NCI-H82 treated with DMSO at 0.1 percent for 48 hours (cell line): ENCODE results near the gene RNF125.

ENCODE experiments used
- DNase-seq: peaks from one replicate; lab custom pipeline; 2025; ENCODE audit not compliant: unreplicated experiment; lab: John Stamatoyannopoulos, UW

RNF125 gene

DNA sequence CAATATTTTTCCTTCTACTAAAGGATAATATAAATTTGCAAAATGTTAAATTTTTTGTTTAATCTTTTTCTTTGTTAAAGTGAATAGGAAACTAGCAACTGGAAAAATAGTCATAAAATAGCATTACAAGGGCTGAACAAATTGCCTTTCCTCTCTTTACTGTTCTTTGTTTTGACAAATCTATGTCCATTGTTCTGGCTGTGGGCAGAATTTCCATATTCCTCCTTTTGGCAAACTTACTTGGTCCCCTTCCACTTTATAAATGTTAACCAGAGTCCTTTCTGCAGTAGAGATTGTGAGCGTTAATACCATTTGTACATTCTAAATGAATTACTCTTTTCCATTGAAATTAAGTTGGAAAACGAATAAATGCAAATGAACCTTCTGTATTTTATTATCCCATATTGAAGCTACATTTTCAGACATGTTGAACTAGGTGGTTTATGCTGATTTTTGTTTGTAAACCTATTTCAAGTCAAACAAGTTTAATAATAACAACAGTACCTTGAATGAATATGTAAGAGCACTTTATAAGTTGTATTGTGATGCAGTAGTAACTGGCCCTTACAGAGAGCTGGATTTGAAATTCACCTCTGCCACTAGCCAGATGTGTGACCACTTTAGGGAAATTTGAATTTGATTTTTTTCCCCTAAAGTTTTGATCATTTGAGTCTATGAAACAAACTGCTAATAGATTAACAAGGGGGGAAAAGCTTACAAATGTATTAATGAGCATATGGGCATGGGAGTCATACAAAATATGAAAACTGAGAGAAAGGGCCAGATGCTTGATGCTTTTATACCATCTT, 3.3 kb downstream of the RNF125 start:
- no peak for DNase-seq

- no peak for DNase-seq
These were observed 7.1 kb downstream of the RNF125 start for GRCh38 chr18:32025744-32026143.

- DNase-seq: no peak
These were observed 8.0 kb downstream of the RNF125 start for GRCh38 chr18:32026491-32027086.

DNA sequence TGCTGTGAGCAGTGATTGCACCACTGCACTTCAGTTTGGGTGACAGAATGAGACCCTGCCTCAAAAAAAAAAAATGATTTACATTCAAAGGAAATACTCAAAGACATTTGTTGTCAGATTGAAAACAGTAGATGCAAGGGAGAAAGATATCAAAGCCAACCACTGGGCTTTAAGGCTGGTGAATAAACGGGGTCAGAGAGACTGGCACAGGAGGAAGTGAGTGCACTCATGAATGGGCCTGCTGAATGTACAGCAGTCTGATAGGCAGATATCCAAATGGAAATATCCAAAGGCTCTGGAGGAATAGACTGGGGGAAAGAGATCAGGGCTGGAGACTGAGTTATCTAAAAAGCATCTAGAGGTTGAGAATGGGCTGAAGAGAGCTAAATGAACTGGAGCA, 10.9 kb downstream of the RNF125 start:
- no peak for DNase-seq

GRCh38 chr18:32032609-32033008, 14.0 kb downstream of the RNF125 start:
- DNase-seq: no peak

DNA sequence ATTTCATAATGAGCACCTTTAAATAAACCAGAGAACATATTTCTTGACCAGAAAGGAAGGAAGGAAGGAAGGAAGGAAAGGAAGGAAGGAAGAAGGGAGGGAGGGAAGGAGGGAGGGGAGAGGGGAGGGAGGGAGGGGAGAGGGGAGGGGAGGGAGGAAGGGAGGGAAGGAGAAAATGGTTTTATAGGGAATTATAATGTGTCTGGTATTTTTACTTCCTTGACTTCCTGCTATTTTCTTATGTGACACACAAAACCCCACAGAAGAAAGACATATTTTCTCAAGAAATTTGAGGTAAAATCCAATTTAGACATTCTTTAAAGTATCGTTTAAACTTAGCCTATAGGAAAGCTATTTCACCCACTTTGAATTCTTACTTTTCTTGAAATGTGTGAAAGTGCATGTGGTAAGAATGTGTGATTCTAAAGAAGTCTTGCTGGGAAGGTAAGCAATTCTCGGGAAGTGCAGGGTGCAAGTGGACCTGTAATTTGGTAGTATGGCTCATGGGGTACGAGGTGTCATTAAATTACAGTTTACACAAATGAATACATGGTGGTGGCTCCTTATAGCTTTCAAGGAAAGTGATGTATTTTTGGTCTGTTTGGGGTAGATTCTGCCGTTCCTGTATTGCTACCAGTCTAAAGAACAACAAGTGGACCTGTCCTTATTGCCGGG, 18.0 kb downstream of the RNF125 start:
- DNase-seq: no peak

- no peak for DNase-seq
These were observed 19.0 kb downstream of the RNF125 start for GRCh38 chr18:32037616-32038015.

GRCh38 chr18:32040936-32041335, 22.3 kb downstream of the RNF125 start:
- no peak for DNase-seq

GRCh38 chr18:32042337-32042736, 23.7 kb downstream of the RNF125 start:
- no peak for DNase-seq

- DNase-seq: no peak
These were observed 30.0 kb downstream of the RNF125 start for GRCh38 chr18:32048507-32049091.

DNA sequence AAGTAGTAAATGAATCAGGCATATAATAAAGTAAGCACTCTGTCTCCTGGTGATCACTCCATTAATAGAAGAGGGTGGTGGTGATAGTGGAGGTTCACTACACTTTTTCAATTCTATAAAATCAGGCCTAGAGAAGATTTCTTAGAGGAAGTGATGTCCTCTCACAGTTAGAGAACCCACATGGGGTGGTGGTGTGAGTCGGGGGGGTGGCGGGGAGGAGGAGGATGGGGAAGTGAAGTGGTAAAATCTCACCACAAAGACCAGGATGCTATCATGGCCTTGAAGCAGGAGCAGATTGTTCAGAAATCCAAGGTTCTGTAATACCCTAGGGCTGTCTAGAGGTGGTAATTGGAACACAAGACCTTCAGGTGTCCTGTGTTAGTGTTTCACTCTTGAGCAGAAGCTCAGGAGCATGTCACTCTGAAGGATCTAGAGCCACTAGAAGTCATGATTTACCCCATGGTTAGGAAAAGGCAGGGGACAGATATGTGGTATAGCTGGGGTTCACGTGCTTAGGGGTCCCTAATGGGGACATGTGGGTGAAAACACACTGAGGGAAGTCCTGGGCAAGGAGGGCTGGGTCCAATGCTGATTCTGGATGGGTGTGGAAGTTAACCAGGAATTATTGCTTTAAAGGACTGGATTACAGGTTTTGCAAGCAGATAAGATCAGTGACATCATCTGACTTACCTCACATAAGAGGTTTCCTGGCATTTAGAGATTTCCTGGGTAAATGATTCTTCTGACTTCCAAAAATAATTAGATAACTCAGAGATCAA, 31.0 kb downstream of the RNF125 start:
- no peak for DNase-seq

GRCh38 chr18:32056613-32057358, 38.2 kb downstream of the RNF125 start:
- DNase-seq: no peak

DNA sequence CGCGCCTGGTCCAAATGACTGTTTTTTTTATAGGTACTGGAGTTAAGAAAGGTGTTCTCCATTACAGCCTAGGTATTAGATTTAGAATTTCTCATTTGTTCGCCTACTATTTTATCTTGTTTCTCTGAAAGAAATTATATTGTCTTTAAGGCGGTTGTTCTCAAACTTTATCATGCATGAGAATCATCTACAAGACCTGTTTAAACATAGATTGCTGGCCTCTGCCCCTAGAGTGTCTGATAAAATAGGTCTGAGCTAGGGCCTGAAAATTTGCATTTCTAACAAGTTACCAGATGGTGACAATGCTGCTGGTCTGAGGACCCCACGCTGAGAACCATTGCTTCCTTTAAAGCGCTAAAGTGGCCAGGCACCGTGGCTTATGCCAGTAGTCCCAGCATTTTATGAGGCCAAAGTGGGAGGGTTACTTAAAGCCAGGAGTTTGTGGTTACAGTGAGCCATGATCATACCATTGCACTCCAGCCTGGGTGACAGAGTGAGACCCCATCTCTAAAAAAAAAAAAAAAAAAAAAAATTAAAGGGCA, 39.1 kb downstream of the RNF125 start:
- no peak for DNase-seq

DNA sequence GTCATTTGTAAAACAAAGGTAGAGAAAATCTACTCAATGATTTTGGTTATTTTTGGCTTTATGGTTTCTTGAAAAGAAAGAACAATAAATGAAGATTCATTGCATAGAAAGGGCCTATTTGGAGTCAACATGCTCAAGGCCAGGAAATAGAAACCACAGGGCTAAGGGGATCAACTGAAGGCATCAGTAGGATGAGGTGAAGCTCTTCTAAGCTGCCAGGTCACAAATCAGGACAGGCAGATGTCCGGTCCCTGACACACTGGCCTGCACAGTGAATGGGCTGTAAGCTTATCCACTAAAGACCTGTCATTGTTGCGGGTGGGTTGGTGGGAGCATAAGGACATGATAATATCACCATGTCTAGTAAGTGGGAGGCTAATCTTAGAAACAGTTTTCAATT, 41.4 kb downstream of the RNF125 start:
- DNase-seq: no peak

- DNase-seq: no peak
These were observed 48.9 kb downstream of the RNF125 start for GRCh38 chr18:32067375-32068167.

GRCh38 chr18:32072321-32072720, 53.7 kb downstream of the RNF125 start:
- DNase-seq: no peak

GRCh38 chr18:32074206-32074605, 55.6 kb downstream of the RNF125 start:
- no peak for DNase-seq

- DNase-seq: no peak
These were observed 60.2 kb downstream of the RNF125 start for GRCh38 chr18:32078845-32079244.

DNA sequence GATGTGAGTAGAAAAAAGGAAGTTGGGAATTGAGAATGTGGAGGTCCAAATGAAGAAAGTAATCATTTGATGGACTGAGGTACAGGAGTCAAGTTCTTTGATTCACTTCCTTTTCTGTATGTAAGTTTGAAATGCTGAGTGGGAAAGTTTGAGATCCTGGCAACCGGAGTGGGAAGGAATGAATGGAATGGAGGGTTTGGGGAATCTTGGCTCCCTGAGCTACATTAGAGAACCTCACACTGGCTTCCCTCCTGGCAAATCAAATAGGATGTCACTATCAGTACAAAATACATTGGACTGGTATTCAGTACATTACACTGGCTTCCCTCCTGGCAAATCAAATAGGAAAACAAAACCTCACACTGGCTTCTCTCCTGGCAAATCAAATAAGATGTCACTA, 63.3 kb downstream of the RNF125 start:
- no peak for DNase-seq
